ENCODE data around the gene RNF32. TPM values are rescaled to one million over a fixed set of nuclear protein-coding genes. Genes with fewer than 3 reads are reported as not detected.

RNF32 gene
- total RNA-seq, 3 donors from 2014 or later, result 0.98 to 2.9 (median 1.3) TPM

- intact Hi-C loops (cut with DNase I; ENCODE audit: low total_unique reads), result no loop called here
- no peaks in the 10 kb centered on the region for H3K9me3 ChIP-seq
- H3K27ac ChIP-seq, result no peak overlapping the region
- no peak for TF ChIP-seq POLR2AphosphoS5 (IDR thresholded peaks at IDR 0.05)
- TF ChIP-seq CTCF (IDR thresholded peaks at IDR 0.05), result no peak
- no peak for TF ChIP-seq POLR2A (IDR thresholded peaks at IDR 0.05)
- no peak overlapping the region for H3K4me3 ChIP-seq
- H3K27me3 ChIP-seq, result no peaks in the 10 kb centered on the region
- no peaks in the 10 kb centered on the region for H3K36me3 ChIP-seq
- no peaks in the 10 kb centered on the region for H3K4me1 ChIP-seq
- DNase-seq (ENCODE audit: low spot score in 2 of 2), result no peak
Measured at GRCh38 chr7:156603011-156603410, 37.6 kb upstream of the RNF32 start.

DNA sequence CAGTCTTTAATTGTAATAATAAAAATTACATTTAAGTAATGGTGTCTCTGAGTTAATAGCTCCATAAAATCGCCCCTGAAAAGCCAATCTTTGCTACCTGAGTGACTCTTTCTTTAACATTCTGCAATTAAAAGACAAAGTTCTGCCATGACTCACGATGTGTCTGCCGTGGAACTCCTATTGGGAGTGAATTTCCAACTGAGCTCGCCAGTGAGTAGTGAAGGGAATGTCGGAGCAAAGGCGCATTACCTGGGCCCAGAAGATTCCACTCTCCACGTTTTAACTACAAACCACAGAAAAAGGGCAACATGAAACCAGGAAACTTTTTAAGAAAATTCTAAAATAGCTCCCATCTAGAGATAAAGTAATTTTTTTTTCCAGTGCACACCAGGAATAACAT is 36.9 kb upstream of the RNF32 start:
- Histone ChIP-seq H3K4me1 (no peaks in the 10 kb centered on the region), H3K27me3 (no peaks in the 10 kb centered on the region), H3K4me3 (no peak overlapping the region), H3K36me3 (no peaks in the 10 kb centered on the region), H3K9me3 (no peaks in the 10 kb centered on the region), H3K27ac (no peak overlapping the region)
- intact Hi-C loops (cut with DNase I; ENCODE audit: low total_unique reads), result no loop called here
- TF ChIP-seq CTCF (IDR thresholded peaks at IDR 0.05) (no peak), POLR2AphosphoS5 (IDR thresholded peaks at IDR 0.05) (no peak), POLR2A (IDR thresholded peaks at IDR 0.05) (no peak)
- DNase-seq (ENCODE audit: low spot score in 2 of 2), result no peak

DNA sequence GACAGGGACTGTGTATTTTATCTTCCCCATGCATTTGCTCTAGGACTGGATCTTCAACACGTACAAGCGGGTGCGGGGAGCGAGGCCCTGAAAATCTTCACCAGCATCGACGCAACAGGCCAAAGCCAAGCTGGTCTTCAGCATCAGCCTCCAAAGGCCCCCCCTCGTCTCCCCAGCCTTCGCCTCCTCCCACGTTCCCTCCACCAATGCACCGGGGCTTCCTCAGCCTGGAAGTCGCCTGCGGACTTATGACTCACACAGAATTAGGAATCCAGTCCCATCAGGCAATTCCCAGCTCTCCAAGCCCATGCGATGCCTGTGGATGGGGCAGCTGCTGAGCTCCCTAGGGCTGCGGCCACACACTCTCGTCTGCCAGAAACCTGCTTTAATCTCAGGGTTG is 36.3 kb upstream of the RNF32 start:
- H3K27me3 ChIP-seq, result no peaks in the 10 kb centered on the region
- H3K9me3 ChIP-seq, result no peaks in the 10 kb centered on the region
- no peak for DNase-seq (ENCODE audit: low spot score in 2 of 2)
- no peaks in the 10 kb centered on the region for H3K36me3 ChIP-seq
- no peak overlapping the region for H3K4me3 ChIP-seq
- no peak overlapping the region for H3K27ac ChIP-seq
- H3K4me1 ChIP-seq, result no peaks in the 10 kb centered on the region
- intact Hi-C loops (cut with DNase I; ENCODE audit: low total_unique reads), result no loop called here
- TF ChIP-seq POLR2A (IDR thresholded peaks at IDR 0.05), result no peak
- no peak for TF ChIP-seq CTCF (IDR thresholded peaks at IDR 0.05)
- TF ChIP-seq POLR2AphosphoS5 (IDR thresholded peaks at IDR 0.05), result no peak

- H3K27me3 ChIP-seq, result no peaks in the 10 kb centered on the region
- no peaks in the 10 kb centered on the region for H3K9me3 ChIP-seq
- no peak for DNase-seq (ENCODE audit: low spot score in 2 of 2)
- no peaks in the 10 kb centered on the region for H3K4me1 ChIP-seq
- intact Hi-C loops (cut with DNase I; ENCODE audit: low total_unique reads), result no loop called here
- TF ChIP-seq CTCF (IDR thresholded peaks at IDR 0.05) (no peak), POLR2A (IDR thresholded peaks at IDR 0.05) (no peak), POLR2AphosphoS5 (IDR thresholded peaks at IDR 0.05) (no peak)
- no peaks in the 10 kb centered on the region for H3K36me3 ChIP-seq
- H3K27ac ChIP-seq, result no peak overlapping the region
- no peak overlapping the region for H3K4me3 ChIP-seq
Measured at GRCh38 chr7:156604836-156605695, 35.5 kb upstream of the RNF32 start.

GRCh38 chr7:156606135-156606534 is 34.4 kb upstream of the RNF32 start:
- intact Hi-C loops (cut with DNase I; ENCODE audit: low total_unique reads), result no loop called here
- H3K27ac ChIP-seq, result no peak overlapping the region
- TF ChIP-seq POLR2A (IDR thresholded peaks at IDR 0.05) (no peak), POLR2AphosphoS5 (IDR thresholded peaks at IDR 0.05) (no peak)
- DNase-seq (ENCODE audit: low spot score in 2 of 2), result no peak
- H3K4me1 ChIP-seq, result no peaks in the 10 kb centered on the region
- no peaks in the 10 kb centered on the region for H3K36me3 ChIP-seq
- H3K4me3 ChIP-seq, result no peak overlapping the region
- no peaks in the 10 kb centered on the region for H3K27me3 ChIP-seq
- no peaks in the 10 kb centered on the region for H3K9me3 ChIP-seq
